ENCODE measurements around the gene TRDN.
"Not testable (repeated sequence)": the region's sequence is repeated elsewhere in the genome, so short reads cannot be mapped to it uniquely, and the experiment has no call there.

TRDN gene

GRCh38 chr6:123632641-123633040 is 4.1 kb downstream of the TRDN start:
- DNase-seq = no peak

DNA sequence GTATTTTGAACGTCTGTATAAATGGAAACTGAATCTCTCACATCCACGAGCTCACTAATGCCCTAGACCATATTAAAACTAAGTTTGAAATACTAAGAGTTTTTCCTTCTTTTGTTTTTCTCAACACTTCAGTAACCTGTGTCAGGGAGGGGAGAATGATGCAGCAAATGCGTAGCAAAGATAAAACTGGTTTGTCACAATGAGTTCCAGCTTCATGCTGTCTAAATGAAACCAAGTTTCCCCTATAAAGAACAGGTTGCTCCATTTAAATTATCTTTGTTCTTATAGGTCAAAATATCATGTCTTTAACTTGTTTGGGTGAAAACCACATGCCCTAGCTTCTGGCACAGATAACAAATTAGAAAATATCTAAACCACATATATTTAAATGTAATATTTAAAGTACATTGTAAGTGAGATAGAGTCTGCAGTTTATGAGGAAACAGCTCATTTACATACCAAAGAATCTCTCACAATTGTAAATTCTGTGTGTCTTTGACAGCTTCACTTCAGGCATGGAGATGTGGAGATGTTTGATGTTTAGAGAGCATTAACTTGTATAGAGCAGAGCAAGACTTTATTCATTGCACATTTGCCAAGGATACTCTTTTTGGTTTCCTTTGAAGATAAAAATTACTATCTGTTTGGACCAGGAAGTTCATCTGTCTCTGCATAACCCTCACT is 7.3 kb downstream of the TRDN start:
- peak; percentile 69 for DNase-seq

- DNase-seq = no peak
These were observed 11.1 kb downstream of the TRDN start for GRCh38 chr6:123625696-123626095.

GRCh38 chr6:123622780-123623179 is 14.0 kb downstream of the TRDN start:
- no peak for DNase-seq

- no peak for DNase-seq
These were observed 17.6 kb downstream of the TRDN start for GRCh38 chr6:123619156-123619555.

GRCh38 chr6:123616942-123617341 is 19.8 kb downstream of the TRDN start:
- no peak for DNase-seq

DNA sequence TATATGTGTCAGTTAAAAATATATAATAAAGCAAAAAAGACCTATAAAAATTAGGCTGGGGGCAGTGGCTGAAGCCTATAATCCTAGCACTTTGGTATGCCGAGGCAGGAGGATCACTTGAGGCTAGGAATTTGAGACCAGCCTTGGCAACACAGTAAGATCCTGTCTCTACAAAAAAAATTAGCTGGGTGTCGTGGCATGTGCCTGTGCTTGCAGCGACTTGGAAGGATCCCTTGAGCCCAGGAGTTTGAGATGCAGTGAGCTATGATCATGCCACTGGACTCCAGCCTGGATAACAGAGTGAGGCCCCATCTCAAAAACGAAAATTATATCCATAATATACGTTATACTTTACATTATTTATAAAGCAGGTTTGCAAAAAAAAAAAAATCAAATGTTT is 20.7 kb downstream of the TRDN start:
- DNase-seq = no peak

GRCh38 chr6:123610779-123611178 is 26.0 kb downstream of the TRDN start:
- no peak for DNase-seq

DNA sequence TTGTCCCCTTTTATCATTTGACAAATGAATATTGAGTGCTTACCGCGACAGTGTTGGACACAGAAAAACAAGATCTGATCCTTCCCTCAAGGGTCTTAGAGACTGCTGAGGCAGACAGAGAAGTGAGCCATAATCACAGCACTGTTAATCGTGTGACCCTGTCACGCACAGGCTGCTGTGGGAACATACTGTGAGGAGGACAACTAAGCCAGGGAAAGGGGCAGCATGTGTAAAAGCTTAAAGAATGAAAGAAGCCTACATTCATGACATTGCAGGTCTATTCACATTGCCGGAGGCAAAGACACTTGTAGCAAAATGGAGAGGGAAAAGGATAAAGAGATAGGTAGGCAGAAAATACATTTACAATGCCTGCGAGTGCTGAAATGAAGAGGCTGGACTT is 32.7 kb downstream of the TRDN start:
- no peak for DNase-seq

DNA sequence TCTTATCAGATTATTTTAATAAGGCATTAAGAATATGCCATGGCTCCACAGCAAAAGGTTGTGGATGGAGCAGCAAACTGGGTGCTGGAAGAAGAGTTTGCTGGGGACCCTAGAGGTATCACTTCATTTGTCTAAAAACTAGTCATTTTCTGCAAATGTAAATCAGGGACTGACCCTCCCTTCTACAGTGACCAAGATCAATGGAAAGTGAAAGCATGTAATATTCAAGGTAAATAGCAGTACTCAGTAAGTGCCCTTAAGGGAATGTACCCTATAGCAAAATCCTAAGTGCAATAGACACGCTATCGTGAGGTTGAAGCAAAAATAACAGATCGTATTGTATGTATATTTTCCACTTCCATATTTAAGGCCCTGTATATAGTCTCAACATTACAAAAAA is 38.7 kb downstream of the TRDN start:
- no peak for DNase-seq

- DNase-seq = no peak
These were observed 42.0 kb downstream of the TRDN start for GRCh38 chr6:123594776-123595175.

- no peak for DNase-seq
These were observed 44.3 kb downstream of the TRDN start for GRCh38 chr6:123592426-123592825.

GRCh38 chr6:123589973-123590372 is 46.8 kb downstream of the TRDN start:
- DNase-seq = no peak

GRCh38 chr6:123589317-123589716 is 47.4 kb downstream of the TRDN start:
- DNase-seq = no peak

GRCh38 chr6:123588546-123588895 is 48.2 kb downstream of the TRDN start:
- DNase-seq = no peak

- no peak for DNase-seq
These were observed 48.8 kb downstream of the TRDN start for GRCh38 chr6:123587838-123588545.

DNA sequence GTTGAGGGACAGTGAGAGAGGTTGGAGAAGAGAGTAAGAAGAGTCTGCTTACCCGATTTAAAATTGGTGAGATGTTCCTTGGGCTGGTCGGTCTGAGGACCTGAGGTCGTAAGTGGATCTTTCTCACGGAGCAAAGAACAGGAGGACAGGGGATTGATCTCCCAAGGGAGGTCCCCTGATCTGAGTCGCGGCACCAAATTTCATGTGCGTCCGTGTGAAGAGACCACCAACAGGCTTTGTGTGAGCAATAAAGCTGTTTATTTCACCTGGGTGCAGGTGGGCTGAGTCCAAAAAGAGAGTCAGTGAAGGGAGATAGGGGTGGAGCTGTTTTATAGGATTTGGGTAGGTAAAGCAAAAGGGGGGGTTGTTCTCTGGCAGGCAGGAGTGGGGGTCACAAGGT is 49.3 kb downstream of the TRDN start:
- not testable (repeated sequence) for DNase-seq

DNA sequence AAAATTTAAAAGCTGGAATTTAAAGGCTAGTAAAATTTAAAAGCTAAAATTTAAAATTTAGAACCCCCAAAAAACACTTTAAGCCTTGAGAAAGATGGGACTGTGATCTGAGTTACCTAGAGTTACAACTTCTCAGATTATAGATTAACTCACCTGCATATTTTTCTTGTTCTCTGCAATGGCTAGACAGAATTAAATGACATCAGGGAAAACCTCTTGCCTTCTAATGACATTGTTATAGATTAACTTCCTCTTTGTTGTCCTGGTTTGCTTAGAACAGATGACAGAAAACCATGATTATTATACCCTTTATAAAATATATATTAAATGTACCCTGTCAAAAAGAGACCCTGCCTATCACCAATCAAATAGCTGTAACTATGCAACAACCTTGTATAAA is 56.4 kb downstream of the TRDN start:
- no peak for DNase-seq

DNA sequence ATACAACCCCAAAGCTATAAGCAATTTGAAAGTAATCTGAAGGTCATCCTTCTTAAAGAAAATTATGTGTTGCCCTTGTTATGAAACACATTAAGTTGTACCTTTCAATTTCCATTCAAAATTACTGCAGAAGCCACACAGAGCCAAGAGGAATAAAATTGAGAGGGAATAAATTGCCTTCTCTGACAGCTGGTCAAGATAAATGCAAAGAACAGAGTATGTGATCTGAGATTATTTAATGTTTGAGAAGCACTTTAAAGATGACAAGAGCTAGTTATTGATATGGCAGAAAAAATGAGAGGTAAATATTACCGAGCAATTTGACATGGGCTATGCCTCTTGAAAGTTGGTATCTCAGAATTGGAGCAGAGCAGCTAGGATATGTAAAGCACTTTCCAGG is 61.6 kb downstream of the TRDN start:
- DNase-seq = no peak

GRCh38 chr6:123570813-123571684 is 65.7 kb downstream of the TRDN start:
- no peak for DNase-seq

DNA sequence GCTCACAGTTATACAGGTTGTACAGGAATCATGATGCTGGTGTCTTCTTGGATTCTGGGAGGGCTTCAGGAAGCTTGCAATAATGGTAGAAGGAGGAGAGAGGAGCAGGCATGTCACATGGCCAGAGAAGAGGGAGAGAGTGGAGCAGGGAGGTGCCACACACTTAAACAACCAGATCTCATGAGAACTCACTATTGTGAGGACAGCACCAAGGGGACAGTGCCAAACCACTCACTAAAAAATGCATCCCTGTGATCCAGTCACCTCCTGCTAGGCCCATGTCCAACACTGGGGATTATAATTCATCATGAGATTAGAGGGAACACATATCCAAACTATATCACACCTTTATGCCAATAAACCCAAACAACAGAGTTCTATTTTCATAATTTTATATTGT is 67.2 kb downstream of the TRDN start:
- DNase-seq = no peak

- no peak for DNase-seq
These were observed 71.2 kb downstream of the TRDN start for GRCh38 chr6:123565529-123565928.

- no peak for DNase-seq
These were observed 72.4 kb downstream of the TRDN start for GRCh38 chr6:123564361-123564760.

DNA sequence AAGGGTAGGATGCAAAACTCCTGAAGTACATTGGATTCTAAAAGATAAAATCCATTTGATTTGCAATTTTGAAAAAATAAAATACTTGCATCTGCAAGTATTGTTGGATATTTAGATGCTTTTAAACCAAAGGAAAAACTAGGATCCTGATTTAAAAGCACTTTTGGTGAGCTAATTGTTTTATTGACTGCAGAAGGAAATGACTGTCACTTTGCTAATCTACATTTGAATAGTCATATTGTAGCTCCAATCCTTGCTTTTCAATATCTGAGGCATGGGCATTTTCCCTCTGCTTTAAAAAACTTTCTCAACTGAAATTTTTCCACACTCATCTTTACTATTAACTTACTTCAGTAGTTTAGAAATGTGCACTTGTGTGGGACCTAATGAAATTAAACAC is 74.1 kb downstream of the TRDN start:
- no peak for DNase-seq

Measured in hematopoietic multipotent progenitor cell treated with erythropoietin and hydrocortisone succinate and interleukin-3 and kit ligand, for 6 days (in vitro differentiated cells).